Kidney glomerular epithelial cell (primary cell): ENCODE data around the gene CC2D1B.

Experiments used
- DNase-seq: peaks from one replicate; lab custom pipeline; 2025; lab: John Stamatoyannopoulos, UW

Gene CC2D1B

DNA sequence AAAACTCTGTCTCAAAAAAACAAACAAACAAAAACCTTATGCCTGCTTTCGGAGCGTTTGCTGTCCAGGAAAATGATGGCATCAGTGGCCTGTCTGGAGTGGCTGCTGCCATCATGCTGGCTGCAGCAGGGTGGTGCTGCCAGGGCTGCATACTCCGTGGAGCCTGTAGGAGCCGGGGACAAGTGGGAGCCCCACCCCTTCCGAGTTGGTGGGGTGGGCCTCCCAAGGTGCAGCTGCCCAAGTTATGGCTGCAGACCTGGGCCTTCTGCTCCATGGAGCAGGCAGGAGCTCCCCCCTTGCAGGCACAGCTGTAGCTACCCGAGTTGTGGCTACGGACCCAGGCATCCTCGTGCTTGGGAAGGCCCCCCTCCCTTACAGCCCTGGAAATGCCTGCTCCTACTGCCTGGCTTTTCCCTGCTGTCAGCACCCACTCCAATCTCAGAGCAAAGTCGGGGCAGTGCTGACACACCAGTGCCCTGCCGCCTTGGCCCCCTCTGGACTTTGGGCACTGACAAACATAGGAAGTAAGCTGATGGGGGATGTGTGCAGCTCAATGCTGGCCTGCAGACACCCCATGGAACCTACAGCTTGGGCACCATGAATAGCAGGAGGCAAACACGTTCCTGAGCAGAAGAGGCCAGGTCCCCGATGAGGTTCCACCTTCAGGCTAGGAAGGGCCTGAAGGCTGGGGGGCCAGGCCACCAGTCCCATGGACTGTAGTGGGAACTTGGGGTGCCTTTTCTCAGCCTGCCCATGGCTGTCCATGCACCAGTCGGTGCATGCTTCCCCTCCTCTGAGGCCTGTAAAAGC, 60.4 kb downstream of the CC2D1B start:
- no peak for DNase-seq
